Sciatic nerve (tissue), 2 donors: ENCODE results near the gene SMIM3. TPM values are rescaled to one million over a fixed set of nuclear protein-coding genes. Genes with fewer than 3 reads are reported as not detected.
A peak's percentile ranks its signal among the peaks of the same experiment; 100 is the strongest.
"Not testable (repeated sequence)": the region's sequence is repeated elsewhere in the genome, so short reads cannot be mapped to it uniquely, and the experiment has no call there.

ENCODE experiments used
- ATAC-seq: fragments of 200-7000 bp; cut with Tn5 transposase; one replicate; pipeline ENCODE4 v1.9.1; 2020; ENCODE audit warnings: mild to moderate bottlenecking, moderate library complexity
- DNase-seq: peaks from one replicate; pipeline ENCODE4 v3.0.0-alpha.2; 2020; ENCODE audit warnings: low spot score
- intact Hi-C: fragments of 100-400 bp; cut with DNase I; formaldehyde crosslinking; loops from one replicate; pipeline ENCODE4 v1.14.2; 2022
- total RNA-seq: library from RNA; stranded (reverse); fragmentation: NEBNext Ultra II Directional; extraction: Animal tissue kit (Norgen Biotek cat#: 25700); gene quantifications from one replicate; pipeline ENCODE4 v1.2.1, GENCODE V29; 2021
- donor health status: DM: no; HTN: no; CAD: no.
- donor health status: DM: no; HTN: no; CAD: no.

SMIM3 gene
- total RNA-seq: 20.4 TPM

DNA sequence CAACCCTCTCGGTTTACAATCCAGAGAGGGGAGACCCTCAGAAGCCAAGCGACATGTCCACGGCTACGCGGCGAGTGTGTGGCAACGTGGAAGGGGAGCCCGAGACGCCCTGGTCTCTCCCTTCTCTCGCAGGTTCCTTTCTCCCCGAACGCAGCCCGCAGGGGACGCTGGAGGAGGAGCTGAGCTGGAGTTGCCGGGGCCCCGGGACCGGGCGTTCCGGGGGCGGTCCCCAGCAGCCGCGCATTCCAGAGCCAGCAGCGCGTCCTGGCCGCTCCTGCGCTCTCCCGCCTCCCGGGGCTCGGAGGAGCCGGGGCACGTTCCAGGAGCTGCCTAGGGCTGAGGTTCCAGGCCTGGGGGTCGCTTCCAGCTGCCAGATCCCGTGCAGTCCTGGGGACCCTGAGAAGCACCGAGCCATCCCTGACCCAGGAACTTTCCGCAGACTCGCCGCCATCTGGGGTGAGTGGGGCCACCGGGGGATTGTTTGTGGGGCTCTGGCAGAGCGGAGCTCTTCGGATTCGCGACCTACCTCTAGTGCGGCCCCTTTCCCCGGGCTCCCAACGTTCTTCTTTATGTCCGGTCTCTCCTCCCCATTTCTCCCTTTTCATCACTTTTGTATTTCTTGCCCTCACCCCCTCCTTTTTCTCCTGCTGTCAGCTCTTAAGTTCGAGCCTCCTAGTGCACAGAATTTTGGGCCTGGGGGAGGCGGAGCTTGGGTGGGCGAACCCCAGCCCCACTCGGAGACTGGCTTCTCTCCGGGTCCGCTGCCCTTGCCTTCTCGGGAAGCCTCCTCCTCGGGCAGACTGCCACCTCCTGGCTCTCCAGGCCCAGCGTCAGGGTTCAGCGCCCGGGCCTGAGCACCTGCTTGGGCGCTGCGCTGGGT lies at the start of gene SMIM3:
SMIM3 (plus strand) TSS at position 241 of the 880 bp plus-strand sequence. CDS start 16,684 bp downstream, outside the sequence.
- ATAC-seq (peak; percentile 83), DNase-seq (peak; percentile 89)

DNA sequence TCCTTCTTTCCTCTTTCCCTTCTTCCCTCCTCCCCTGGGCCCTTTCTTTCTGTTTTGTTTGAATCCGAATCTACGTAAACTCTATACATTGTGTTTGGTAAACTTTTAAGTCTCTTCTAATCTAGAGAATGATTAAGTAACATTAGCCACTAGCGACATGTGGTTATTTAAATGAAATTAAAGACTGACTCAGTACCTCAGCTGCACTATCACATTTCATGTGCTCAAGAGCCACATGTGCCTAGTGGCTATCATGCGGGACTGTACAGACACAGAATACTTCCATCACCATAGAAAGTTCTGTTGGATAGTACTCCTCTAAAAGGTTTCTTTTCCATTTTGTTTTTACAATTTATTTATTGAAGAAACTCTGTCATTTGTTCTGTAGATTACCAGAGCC lies 48.7 kb upstream of the SMIM3 start:
- intact Hi-C loops: no loop called here
- ATAC-seq: no peak
- no peak for DNase-seq

More for the DNA sequence above, at the start of gene SMIM3:
- intact Hi-C loops: no loop called here

DNA sequence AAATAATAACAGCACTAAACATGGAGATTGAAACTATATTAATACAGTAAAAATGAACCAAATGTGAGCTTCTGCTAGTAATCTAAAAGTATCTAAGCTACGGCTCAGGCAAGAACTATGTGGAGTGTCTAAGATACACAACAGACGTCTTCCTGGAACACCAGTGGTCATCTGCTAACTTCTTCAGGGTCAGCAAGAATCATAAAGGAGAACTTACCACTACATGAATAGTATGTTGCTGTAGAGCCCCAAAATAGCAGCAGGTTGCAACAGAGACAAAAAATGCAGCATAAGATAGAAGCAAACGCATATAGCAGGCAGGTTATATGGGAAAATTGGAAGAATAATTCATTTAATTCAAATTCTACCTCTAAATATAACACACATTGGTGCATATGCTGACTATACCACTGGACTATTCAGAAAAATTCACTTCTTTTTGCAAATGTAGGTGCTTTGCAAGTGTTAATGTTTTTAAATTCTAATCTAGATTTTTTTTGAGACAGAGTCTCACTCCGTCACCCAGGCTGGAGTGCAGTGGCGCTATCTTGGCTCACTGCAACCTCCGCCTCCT lies 46.8 kb upstream of the SMIM3 start:
- DNase-seq (no peak), ATAC-seq (peak; percentile 86)
- intact Hi-C loops: no loop called here

- ATAC-seq: peak; percentile 84
- DNase-seq: peak; percentile 71
- intact Hi-C loops: no loop called here
These were observed 43.8 kb upstream of the SMIM3 start for GRCh38 chr5:150734579-150735384.

DNA sequence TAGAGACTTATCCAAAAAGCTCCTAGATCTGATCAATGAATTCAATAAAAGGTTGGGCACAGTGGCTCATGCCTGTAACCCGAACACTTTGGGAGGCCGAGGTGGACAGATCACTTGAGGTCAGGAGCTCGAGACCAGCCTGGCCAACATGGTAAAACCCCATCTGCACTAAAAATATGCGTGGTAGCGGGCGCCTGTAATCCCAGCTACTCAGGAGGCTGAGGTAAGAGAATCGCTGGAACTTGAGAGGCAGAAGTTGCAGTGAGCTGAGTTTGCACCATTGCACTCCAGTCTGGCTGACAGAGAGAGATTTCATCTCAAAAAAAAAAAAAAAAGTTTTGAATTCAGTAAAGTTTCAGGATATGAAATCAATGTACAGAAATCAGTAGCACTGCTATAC lies 39.7 kb upstream of the SMIM3 start:
- intact Hi-C loops: no loop called here
- no peak for DNase-seq

DNA sequence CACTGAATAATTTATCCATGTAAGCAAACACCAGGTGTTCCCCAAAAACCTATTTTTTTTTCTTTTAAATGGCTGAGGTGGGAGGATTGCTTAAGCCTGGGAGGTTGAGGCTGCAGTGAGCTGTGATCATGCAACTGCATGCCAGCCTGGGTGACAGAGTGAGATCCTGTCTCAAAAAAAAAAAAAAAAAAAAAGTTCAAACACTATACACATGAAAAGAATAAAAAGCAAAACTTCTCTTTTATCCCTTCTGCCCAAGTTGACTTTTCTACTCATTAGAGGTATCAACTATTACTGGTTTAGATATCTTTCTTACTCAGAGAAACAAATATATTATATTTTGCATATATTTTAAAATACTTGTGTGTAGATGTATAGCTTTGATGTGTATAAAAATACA lies 37.6 kb upstream of the SMIM3 start:
- ATAC-seq: no peak
- DNase-seq: no peak
- intact Hi-C loops: no loop called here

More for the DNA sequence above, 39.7 kb upstream of the SMIM3 start:
- ATAC-seq: no peak

GRCh38 chr5:150742455-150743141 lies 36.0 kb upstream of the SMIM3 start:
- intact Hi-C loops, ATAC-seq, DNase-seq: not testable (repeated sequence)

- ATAC-seq, DNase-seq, intact Hi-C loops: not testable (repeated sequence)
These were observed 35.4 kb upstream of the SMIM3 start for GRCh38 chr5:150743142-150743488.

- ATAC-seq: no peak
- intact Hi-C loops: no loop called here
- DNase-seq: no peak
These were observed 28.1 kb upstream of the SMIM3 start for GRCh38 chr5:150750469-150750868.

GRCh38 chr5:150751096-150751891 lies 27.3 kb upstream of the SMIM3 start:
- DNase-seq (no peak), ATAC-seq (no peak)
- intact Hi-C loops: no loop called here

DNA sequence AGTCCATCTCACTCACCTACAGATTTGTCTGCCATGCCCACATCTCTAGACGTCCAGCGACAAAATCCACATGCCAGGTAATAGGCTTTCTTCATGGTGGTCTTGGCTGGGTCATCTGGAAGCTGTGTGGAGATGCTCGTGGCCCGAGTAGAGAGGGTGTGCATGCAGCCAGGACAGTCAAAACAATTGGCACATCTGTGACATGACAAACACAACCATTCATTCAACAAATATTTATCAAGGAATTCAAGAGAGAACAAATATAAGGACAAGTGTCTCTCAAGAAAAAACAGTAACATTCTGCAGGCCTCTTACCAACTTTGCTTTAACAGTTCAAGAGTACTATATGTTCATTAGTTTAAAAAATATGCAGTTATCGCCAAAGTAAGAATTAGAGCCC lies 25.1 kb upstream of the SMIM3 start:
- no peak for ATAC-seq
- DNase-seq: no peak
- intact Hi-C loops: no loop called here

DNA sequence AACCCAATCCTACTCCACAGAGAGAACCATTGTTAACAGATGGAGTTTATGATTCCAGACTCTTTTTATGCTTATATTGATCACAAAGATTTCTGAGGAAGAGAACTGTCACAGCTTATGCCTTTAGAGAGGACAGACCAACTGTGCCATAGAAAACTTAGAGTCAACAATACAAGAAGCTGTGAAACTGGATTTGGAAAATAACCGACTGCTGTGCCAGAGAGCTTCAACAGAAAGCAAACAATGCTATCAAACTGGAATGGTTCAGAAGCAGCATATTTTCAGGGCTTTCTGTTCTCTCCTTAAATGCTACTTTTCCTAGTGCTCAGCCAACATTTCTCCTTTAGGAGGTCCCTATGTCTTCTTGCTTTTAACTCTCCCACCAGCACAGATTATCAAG lies 24.7 kb upstream of the SMIM3 start:
- ATAC-seq (no peak), DNase-seq (no peak)
- intact Hi-C loops: no loop called here

DNA sequence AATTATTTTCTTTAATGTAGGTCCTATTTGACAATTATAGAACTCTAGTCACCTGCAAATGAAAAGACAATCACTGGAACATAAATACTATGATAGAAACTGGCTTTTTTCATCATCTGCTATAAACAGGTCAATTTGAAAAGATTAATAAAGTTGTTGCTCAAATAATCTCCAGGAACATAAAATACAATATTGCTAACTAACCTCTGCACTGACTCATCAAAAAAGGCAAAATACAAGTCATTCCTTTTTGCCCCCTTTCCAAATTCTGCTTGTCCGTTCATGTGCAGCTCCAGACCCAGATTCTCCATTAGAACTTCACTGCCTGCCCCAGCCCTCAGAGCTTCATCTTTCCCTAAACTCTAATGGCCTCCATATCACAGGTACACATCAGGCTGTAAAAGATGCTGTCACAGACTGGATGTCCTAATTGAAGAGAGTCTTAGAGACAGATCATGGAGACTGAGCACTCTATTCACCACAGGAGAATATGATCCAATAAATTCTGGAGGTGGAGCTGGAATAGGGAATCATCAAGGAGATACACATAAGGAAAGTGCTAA lies 21.4 kb upstream of the SMIM3 start:
- intact Hi-C loops: no loop called here
- DNase-seq (no peak), ATAC-seq (no peak)

- no peak for DNase-seq
- peak; percentile 36 for ATAC-seq
These were observed 20.4 kb upstream of the SMIM3 start for GRCh38 chr5:150758203-150758530.

GRCh38 chr5:150758531-150759333 lies 19.8 kb upstream of the SMIM3 start, which contains the start of gene DCTN4:
Gene DCTN4 (minus strand): TSS chr5:150759017. CDS start chr5:150758993, 24 bp downstream.
- ATAC-seq (peak; percentile 97), DNase-seq (peak; percentile 98)
- intact Hi-C loops: no loop called here

More at GRCh38 chr5:150758203-150758530, 20.4 kb upstream of the SMIM3 start:
- intact Hi-C loops: no loop called here

GRCh38 chr5:150759334-150759583 lies 19.3 kb upstream of the SMIM3 start:
- DNase-seq (no peak), ATAC-seq (no peak)
- intact Hi-C loops: no loop called here

GRCh38 chr5:150762211-150762610 lies 16.3 kb upstream of the SMIM3 start:
- intact Hi-C loops: no loop called here
- ATAC-seq (no peak), DNase-seq (no peak)
